Smooth muscle cell (in vitro differentiated cells): ENCODE data around the gene MRPL48. TPM values are rescaled to one million over a fixed set of nuclear protein-coding genes. Genes with fewer than 3 reads are reported as not detected.

Source experiments
- DNase-seq: peaks from one replicate; lab custom pipeline; 2025; ENCODE audit not compliant: unreplicated experiment; lab: John Stamatoyannopoulos, UW
- H2AFZ ChIP-seq: fragments of 200-600 bp; sonication (generic); 2 replicates; pipeline ENCODE4 v1.6.0; 2016; ENCODE audit warnings: antibody characterized with exemption, low read depth, mild to moderate bottlenecking
- H3F3A ChIP-seq: fragments of 200-600 bp; sonication (generic); 2 replicates; pipeline ENCODE4 v1.6.0; 2017; ENCODE audit warnings: antibody characterized with exemption, low read depth
- H3K27ac ChIP-seq: fragments of 200-600 bp; sonication (generic); 2 replicates; pipeline ENCODE4 v1.5.1; 2016; ENCODE audit warnings: low read depth, mild to moderate bottlenecking
- H3K27me3 ChIP-seq: fragments of 200-600 bp; sonication (generic); 2 replicates; pipeline ENCODE4 v1.6.1; 2016; ENCODE audit warnings: low read depth, mild to moderate bottlenecking
- H3K36me3 ChIP-seq: fragments of 200-600 bp; sonication (generic); 2 replicates; pipeline ENCODE4 v1.5.1; 2016; ENCODE audit warnings: low read depth
- H3K4me1 ChIP-seq: fragments of 200-600 bp; sonication (generic); 2 replicates; pipeline ENCODE4 v1.5.1; 2016; ENCODE audit warnings: low read depth
- H3K4me2 ChIP-seq: fragments of 200-600 bp; sonication (generic); 2 replicates; pipeline ENCODE4 v1.6.0; 2016; ENCODE audit warnings: mild to moderate bottlenecking
- H3K4me3 ChIP-seq: fragments of 200-600 bp; sonication (generic); 2 replicates; pipeline ENCODE4 v1.5.1; 2016; ENCODE audit warnings: mild to moderate bottlenecking
- H3K79me2 ChIP-seq: fragments of 200-600 bp; sonication (generic); 2 replicates; pipeline ENCODE4 v1.6.0; 2016; ENCODE audit warnings: low read depth, mild to moderate bottlenecking
- H3K9ac ChIP-seq: fragments of 200-600 bp; sonication (generic); 2 replicates; pipeline ENCODE4 v1.6.0; 2016; ENCODE audit warnings: low read depth
- H3K9me3 ChIP-seq: fragments of 200-600 bp; sonication (generic); replicated peaks from 2 replicates; pipeline ENCODE4 v1.5.1; 2016; ENCODE audit warnings: low read depth
- H4K20me1 ChIP-seq: fragments of 200-600 bp; sonication (generic); 2 replicates; pipeline ENCODE4 v1.6.0; 2016; ENCODE audit warnings: low read depth
- CTCF ChIP-seq: fragments of 200-600 bp; sonication (generic); IDR thresholded peaks from 2 replicates; pipeline ENCODE4 v1.5.1; 2017; ENCODE audit warnings: borderline replicate concordance, mild to moderate bottlenecking, antibody characterized with exemption; ENCODE audit not compliant: insufficient read depth, poor library complexity, severe bottlenecking
- WGBS: methylation state at CpG from one replicate; pipeline ENCODE4 v1.1.7; 2016; ENCODE audit warnings: low lambda C conversion rate; 5-methylcytosine and 5-hydroxymethylcytosine counted together
- polyA plus RNA-seq: library from polyadenylated mRNA; unstranded; fragments of >200 nt; fragmentation: Nextera tagmentation; extraction: Ambion mirVana; gene quantifications from 2 replicates; pipeline ENCODE4 v1.2.1, GENCODE V29; 2016
- total RNA-seq: library from RNA; depleted of rRNA; stranded (reverse); fragments of >200 nt; gene quantifications from 2 replicates; pipeline ENCODE4 v1.2.3, GENCODE V29; 2014

MRPL48 gene
- total and polyA plus RNA-seq, 2 experiments from 2014 or later: 26.4 to 65.3 TPM

- Histone ChIP-seq H3K36me3 (no peaks in the 10 kb centered on the region), H3K9me3 (no peaks in the 10 kb centered on the region), H3F3A (peaks cover 4% of the 10 kb centered on the region), H3K79me2 (no peaks in the 10 kb centered on the region), H4K20me1 (no peaks in the 10 kb centered on the region), H2AFZ (no peak overlapping the region), H3K27ac (peak overlapping the region; percentile 81), H3K4me1 (peaks cover 5% of the 10 kb centered on the region), H3K27me3 (no peaks in the 10 kb centered on the region), H3K4me3 (no peak overlapping the region), H3K4me2 (peak overlapping the region; percentile 15), H3K9ac (peak overlapping the region; percentile 41)
- TF ChIP-seq CTCF: no peak
- WGBS: 4% methylated on average over 2 of the region's 2 CpGs
- DNase-seq: no peak
Measured at GRCh38 chr11:73866586-73866996, 78.9 kb downstream of the MRPL48 start.

GRCh38 chr11:73869332-73869949 lies 81.8 kb downstream of the MRPL48 start:
- H3K4me1 ChIP-seq: peaks cover 5% of the 10 kb centered on the region
- peaks cover 6% of the 10 kb centered on the region for H3K36me3 ChIP-seq
- H4K20me1 ChIP-seq: no peaks in the 10 kb centered on the region
- no peak overlapping the region for H3K4me2 ChIP-seq
- peaks cover 3% of the 10 kb centered on the region for H3K79me2 ChIP-seq
- H3K27ac ChIP-seq: no peak overlapping the region
- no peak overlapping the region for H3K9ac ChIP-seq
- 48% methylated on average over 1 of the region's 1 CpG for WGBS
- H3F3A ChIP-seq: peaks cover 4% of the 10 kb centered on the region
- DNase-seq: no peak
- H2AFZ ChIP-seq: no peak overlapping the region
- H3K4me3 ChIP-seq: no peak overlapping the region
- H3K27me3 ChIP-seq: no peaks in the 10 kb centered on the region
- H3K9me3 ChIP-seq: no peaks in the 10 kb centered on the region
- TF ChIP-seq CTCF: no peak

GRCh38 chr11:73870261-73870660 lies 82.6 kb downstream of the MRPL48 start:
- Histone ChIP-seq H3K4me2 (no peak overlapping the region), H3K27me3 (no peaks in the 10 kb centered on the region), H3K9me3 (no peaks in the 10 kb centered on the region), H3K4me1 (peaks cover 5% of the 10 kb centered on the region), H3K27ac (no peak overlapping the region), H3K79me2 (peaks cover 12% of the 10 kb centered on the region), H4K20me1 (no peaks in the 10 kb centered on the region), H3K9ac (no peak overlapping the region), H3F3A (peaks cover 4% of the 10 kb centered on the region), H3K4me3 (no peak overlapping the region), H2AFZ (no peak overlapping the region), H3K36me3 (peaks cover 6% of the 10 kb centered on the region)
- no peak for DNase-seq
- TF ChIP-seq CTCF: no peak
- 77% methylated on average over 3 of the region's 3 CpGs for WGBS

- Histone ChIP-seq H3F3A (no peaks in the 10 kb centered on the region), H3K4me2 (no peak overlapping the region), H3K27me3 (no peaks in the 10 kb centered on the region), H3K36me3 (peaks cover 6% of the 10 kb centered on the region), H4K20me1 (no peaks in the 10 kb centered on the region), H3K27ac (no peak overlapping the region), H3K9me3 (no peaks in the 10 kb centered on the region), H3K4me1 (peaks cover 14% of the 10 kb centered on the region), H3K4me3 (no peak overlapping the region), H3K79me2 (peaks cover 23% of the 10 kb centered on the region), H3K9ac (no peak overlapping the region), H2AFZ (no peak overlapping the region)
- DNase-seq: no peak
- no peak for TF ChIP-seq CTCF
- WGBS: 96% methylated on average over 9 of the region's 9 CpGs
Measured at GRCh38 chr11:73872749-73873357, 85.2 kb downstream of the MRPL48 start.
